Measurements from ENCODE around the gene CLIP2. TPM values are rescaled to one million over a fixed set of nuclear protein-coding genes. Genes with fewer than 3 reads are reported as not detected.

CLIP2 gene
- total RNA-seq, 1 donor from 2014 or later, result 24.3 TPM

- H3K36me3 ChIP-seq, result no peaks in the 10 kb centered on the region
- peak overlapping the region; percentile 3 for H3K27ac ChIP-seq
- H3K4me3 ChIP-seq, result no peak overlapping the region
- no peaks in the 10 kb centered on the region for H3K9me3 ChIP-seq
- H3K27me3 ChIP-seq, result no peaks in the 10 kb centered on the region
- TF ChIP-seq POLR2AphosphoS5 (IDR thresholded peaks at IDR 0.05; ENCODE audit: insufficient read depth in 1 of 2, low read depth in 1 of 2), result peak in 1 of 2 donors; percentile 28
- no peak for TF ChIP-seq POLR2A (IDR thresholded peaks at IDR 0.05)
- TF ChIP-seq CTCF (IDR thresholded peaks at IDR 0.05), result no peak
- intact Hi-C loops (cut with DNase I), result loop anchor here (5.0 kb wide), 1 partner anchor 37 kb away; no protein-coding TSS in a partner anchor
- DNase-seq (ENCODE audit: extremely low spot score in 2 of 2), result no peak
- peaks cover 55% of the 10 kb centered on the region for H3K4me1 ChIP-seq
Measured at GRCh38 chr7:74294191-74294998, 5.2 kb downstream of the CLIP2 start.

- intact Hi-C loops (cut with DNase I), result no loop called here
- DNase-seq (ENCODE audit: extremely low spot score in 2 of 2), result no peak
- H3K9me3 ChIP-seq, result no peaks in the 10 kb centered on the region
- TF ChIP-seq POLR2A (IDR thresholded peaks at IDR 0.05), result no peak
- TF ChIP-seq POLR2AphosphoS5 (IDR thresholded peaks at IDR 0.05; ENCODE audit: insufficient read depth in 1 of 2, low read depth in 1 of 2), result no peak
- H3K27me3 ChIP-seq, result no peaks in the 10 kb centered on the region
- no peak overlapping the region for H3K27ac ChIP-seq
- no peak overlapping the region for H3K4me3 ChIP-seq
- H3K36me3 ChIP-seq, result no peaks in the 10 kb centered on the region
- H3K4me1 ChIP-seq, result peaks cover 41% of the 10 kb centered on the region
Measured at GRCh38 chr7:74297516-74298233, 8.5 kb downstream of the CLIP2 start.

GRCh38 chr7:74299401-74299800 lies 10.2 kb downstream of the CLIP2 start:
- Histone ChIP-seq H3K27me3 (no peaks in the 10 kb centered on the region), H3K4me3 (no peak overlapping the region), H3K9me3 (no peaks in the 10 kb centered on the region), H3K4me1 (peaks cover 30% of the 10 kb centered on the region), H3K27ac (no peak overlapping the region), H3K36me3 (no peaks in the 10 kb centered on the region)
- TF ChIP-seq POLR2AphosphoS5 (IDR thresholded peaks at IDR 0.05; ENCODE audit: insufficient read depth in 1 of 2, low read depth in 1 of 2), result no peak
- TF ChIP-seq POLR2A (IDR thresholded peaks at IDR 0.05), result no peak
- TF ChIP-seq CTCF (IDR thresholded peaks at IDR 0.05), result no peak
- intact Hi-C loops (cut with DNase I), result no loop called here
- DNase-seq (ENCODE audit: extremely low spot score in 2 of 2), result no peak

- H3K36me3 ChIP-seq, result no peaks in the 10 kb centered on the region
- TF ChIP-seq POLR2A (IDR thresholded peaks at IDR 0.05) (no peak), POLR2AphosphoS5 (IDR thresholded peaks at IDR 0.05; ENCODE audit: insufficient read depth in 1 of 2, low read depth in 1 of 2) (no peak), CTCF (IDR thresholded peaks at IDR 0.05) (no peak)
- H3K9me3 ChIP-seq, result no peaks in the 10 kb centered on the region
- intact Hi-C loops (cut with DNase I), result no loop called here
- H3K4me1 ChIP-seq, result peaks cover 25% of the 10 kb centered on the region
- H3K4me3 ChIP-seq, result no peak overlapping the region
- no peak overlapping the region for H3K27ac ChIP-seq
- DNase-seq (ENCODE audit: extremely low spot score in 2 of 2), result no peak
- no peaks in the 10 kb centered on the region for H3K27me3 ChIP-seq
Measured at GRCh38 chr7:74300926-74301325, 11.7 kb downstream of the CLIP2 start.

GRCh38 chr7:74302745-74303221 lies 13.6 kb downstream of the CLIP2 start:
- TF ChIP-seq POLR2AphosphoS5 (IDR thresholded peaks at IDR 0.05; ENCODE audit: insufficient read depth in 1 of 2, low read depth in 1 of 2) (no peak), POLR2A (IDR thresholded peaks at IDR 0.05) (no peak), CTCF (IDR thresholded peaks at IDR 0.05) (no peak)
- intact Hi-C loops (cut with DNase I), result no loop called here
- peaks cover 43% of the 10 kb centered on the region for H3K4me1 ChIP-seq
- H3K36me3 ChIP-seq, result no peaks in the 10 kb centered on the region
- DNase-seq (ENCODE audit: extremely low spot score in 2 of 2), result no peak
- H3K4me3 ChIP-seq, result no peak overlapping the region
- H3K9me3 ChIP-seq, result no peaks in the 10 kb centered on the region
- H3K27me3 ChIP-seq, result no peaks in the 10 kb centered on the region
- H3K27ac ChIP-seq, result no peak overlapping the region

Measured in vagina (tissue), 2 donors.